Small intestine (tissue), 7 donors: Measurements from ENCODE around the gene ADAMTSL3. TPM values are rescaled to one million over a fixed set of nuclear protein-coding genes. Genes with fewer than 3 reads are reported as not detected.

Source experiments
- DNase-seq, 2 donors: peaks; one replicate each; pipeline versions ENCODE4 v3.0.0 to v3.0.0-alpha.2; 2013
- FAIRE-seq: peaks from 2 replicates; lab custom pipeline; 2012; peaks lifted over from hg19 to GRCh38; lab: Jason Lieb, UNC
- H3K27ac ChIP-seq, 3 donors: one replicate each; pipeline ENCODE4 v1.5.1; 2013; ENCODE audit warnings: low read length in 2 of 3, mild to moderate bottlenecking in 2 of 3, control low read depth in 1 of 3, inconsistent platforms in 1 of 3, low read depth in 1 of 3, moderate library complexity in 1 of 3
- H3K27me3 ChIP-seq, 3 donors: one replicate each; pipeline ENCODE4 v1.6.1; 2013; ENCODE audit warnings: low read length in 3 of 3, inconsistent platforms in 1 of 3; ENCODE audit not compliant: control insufficient read depth in 3 of 3, insufficient read depth in 3 of 3
- H3K36me3 ChIP-seq, 3 donors: one replicate each; pipeline ENCODE4 v1.6.1; 2013; ENCODE audit warnings: low read length in 3 of 3, inconsistent platforms in 1 of 3, low read depth in 1 of 3, mild to moderate bottlenecking in 1 of 3, moderate library complexity in 1 of 3; ENCODE audit not compliant: control insufficient read depth in 3 of 3, insufficient read depth in 2 of 3
- H3K4me1 ChIP-seq, 3 donors: one replicate each; pipeline ENCODE4 v1.6.1; 2013; ENCODE audit warnings: low read length in 2 of 3, inconsistent platforms in 1 of 3, low read depth in 1 of 3, mild to moderate bottlenecking in 1 of 3, moderate library complexity in 1 of 3; ENCODE audit not compliant: control insufficient read depth in 3 of 3, insufficient read depth in 2 of 3
- H3K4me3 ChIP-seq, 3 donors: one replicate each; pipeline ENCODE4 v1.5.1; 2013; ENCODE audit warnings: low read length in 3 of 3, control low read depth in 1 of 3, inconsistent platforms in 1 of 3, low read depth in 1 of 3, mild to moderate bottlenecking in 1 of 3, moderate library complexity in 1 of 3
- H3K9me3 ChIP-seq, 2 donors: one replicate each; pipeline ENCODE4 v1.6.1; 2013; ENCODE audit warnings: low read depth in 1 of 2, low read length in 1 of 2; ENCODE audit not compliant: control insufficient read depth in 2 of 2, insufficient read depth in 1 of 2
- WGBS, 3 donors: extraction: QIAGEN DNeasy Blood & Tissue Kit; methylation state at CpG; one replicate each; pipeline ENCODE4 v1.1.7; 2013; 5-methylcytosine and 5-hydroxymethylcytosine counted together
- polyA plus RNA-seq, 4 donors: library from polyadenylated mRNA; stranded (reverse) in 3 of 4; unstranded in 1 of 4; fragments of 200-250 nt in 3 of 4; fragments of 120-200 nt in 1 of 4; gene quantifications; one replicate each; pipeline versions ENCODE4 v1.2.1 to v1.2.3, GENCODE V29; 2013
- donor health status: healthy with polysubstance abuse.
- donor health status: control.
- donor health status: control.
- donor health status: Bipolar disorder and iron deficiency.
- donor health status: healthy.

Gene ADAMTSL3
- polyA plus RNA-seq, 4 donors = 0.22 to 1.6 (median 0.93) TPM

DNA sequence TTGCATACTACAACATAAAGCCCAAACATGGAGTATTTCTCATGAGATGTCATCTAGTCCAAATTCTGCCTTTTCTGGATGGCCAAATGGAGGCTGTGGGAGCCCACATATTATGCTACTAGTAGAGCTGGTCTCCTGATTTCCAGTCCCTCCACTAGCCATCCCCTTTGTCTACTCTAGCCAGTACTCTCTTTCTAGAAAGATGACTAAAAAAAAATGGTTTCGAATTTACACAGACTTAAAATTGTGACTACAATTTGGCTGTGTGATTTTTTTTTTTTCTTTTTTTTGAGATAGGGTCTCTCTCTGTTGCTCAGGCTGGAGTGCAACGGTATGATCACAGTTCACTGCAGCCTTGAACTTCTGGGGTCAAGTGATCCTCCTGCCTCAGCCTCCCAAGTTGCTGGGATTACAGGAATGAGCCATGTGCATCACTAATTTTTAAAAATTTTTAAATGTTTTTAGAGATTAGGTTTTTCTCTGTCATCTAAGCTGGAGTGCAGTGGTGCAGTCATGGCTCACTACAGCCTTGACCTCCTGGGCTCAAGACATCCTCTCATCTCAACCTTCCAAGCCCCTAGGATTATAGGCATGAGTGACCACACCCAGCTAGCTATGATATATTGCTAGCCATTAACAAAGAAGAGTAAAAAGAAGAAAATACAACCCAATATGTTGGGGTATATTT, 273.9 kb downstream of the ADAMTSL3 start:
- Histone ChIP-seq H3K4me1 (no peaks in the 10 kb centered on the region), H3K36me3 (no peaks in the 10 kb centered on the region), H3K9me3 (no peaks in the 10 kb centered on the region), H3K27ac (no peak overlapping the region), H3K27me3 (no peaks in the 10 kb centered on the region), H3K4me3 (no peak overlapping the region)
- no peak for DNase-seq
- no peak for FAIRE-seq
- WGBS, 3 donors = 67 to 79% (median 67%) methylated on average over 2 of the region's 2 CpGs

DNA sequence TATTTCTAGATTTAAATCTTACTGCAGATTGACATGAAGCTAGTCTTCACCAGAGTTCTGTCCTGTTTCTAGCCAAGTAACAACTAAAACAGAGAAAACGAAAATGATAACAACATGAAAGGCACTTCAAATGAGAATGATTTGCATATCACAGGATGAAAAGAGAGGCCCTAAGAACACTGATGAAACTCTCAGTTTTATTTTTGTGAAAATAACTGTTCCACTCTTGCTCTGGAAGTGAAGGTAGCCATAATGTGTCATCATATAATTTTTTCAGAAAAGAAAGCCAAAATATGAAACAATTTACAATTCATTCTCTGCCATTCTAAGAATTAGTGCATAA, 274.4 kb downstream of the ADAMTSL3 start:
- H3K4me3 ChIP-seq = no peak overlapping the region
- DNase-seq = no peak
- no peaks in the 10 kb centered on the region for H3K4me1 ChIP-seq
- 24 to 67% (median 27%) methylated on average over 1 of the region's 1 CpG for WGBS, 3 donors
- no peaks in the 10 kb centered on the region for H3K27me3 ChIP-seq
- no peak overlapping the region for H3K27ac ChIP-seq
- no peak for FAIRE-seq
- H3K36me3 ChIP-seq = no peaks in the 10 kb centered on the region
- no peaks in the 10 kb centered on the region for H3K9me3 ChIP-seq

DNA sequence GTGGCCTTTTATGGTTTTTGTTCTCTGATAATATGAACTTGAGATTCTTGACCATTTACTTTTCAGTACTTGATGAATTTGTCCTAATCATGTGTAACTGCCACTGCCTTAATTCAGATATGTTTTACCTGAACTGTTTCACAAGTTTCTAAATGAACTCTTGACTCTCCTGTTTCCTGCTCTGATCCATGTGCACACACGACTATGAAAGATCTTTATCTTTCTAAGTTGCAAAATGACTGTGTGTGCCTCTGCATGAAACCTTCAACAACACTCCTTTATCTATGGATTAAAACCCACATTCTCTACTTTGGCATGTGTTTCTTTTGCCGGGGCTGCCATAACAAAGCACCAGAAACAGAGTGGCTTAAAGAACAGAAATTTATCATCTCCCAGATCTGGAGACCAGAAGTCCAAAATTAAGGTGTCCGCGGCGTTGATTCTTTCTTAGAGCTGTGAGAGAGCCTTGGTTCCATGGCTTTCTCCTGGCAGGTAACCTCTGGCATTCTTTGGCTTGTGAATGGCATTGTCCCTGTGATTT, 275.0 kb downstream of the ADAMTSL3 start:
- WGBS, 3 donors = 62 to 70% (median 66%) methylated on average over 5 of the region's 5 CpGs
- Histone ChIP-seq H3K9me3 (peaks cover 0 to 4% of the 10 kb centered on the region in 2 donors), H3K27ac (no peak overlapping the region), H3K4me1 (no peaks in the 10 kb centered on the region), H3K27me3 (no peaks in the 10 kb centered on the region), H3K4me3 (no peak overlapping the region), H3K36me3 (no peaks in the 10 kb centered on the region)
- FAIRE-seq = no peak
- DNase-seq = no peak

DNA sequence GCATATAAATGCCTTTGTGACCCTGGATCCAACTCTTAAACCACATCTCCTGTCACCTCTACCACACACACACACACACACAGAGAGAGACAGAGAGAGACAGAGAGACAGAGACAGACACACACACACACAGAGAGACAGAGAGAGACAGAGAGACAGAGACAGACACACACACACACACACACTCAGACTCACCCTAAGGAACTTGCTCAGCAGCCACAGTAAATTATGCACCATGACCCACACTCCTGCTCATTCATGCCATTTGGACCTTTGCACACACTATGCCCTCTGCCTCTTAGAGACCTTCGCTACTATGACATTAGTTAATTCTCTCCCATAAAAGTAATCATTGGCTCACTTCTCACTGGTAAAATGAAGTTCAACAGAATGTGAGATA, 275.7 kb downstream of the ADAMTSL3 start:
- no peak for FAIRE-seq
- peak in 1 of 2 donors; percentile 5 for DNase-seq
- H3K4me1 ChIP-seq = no peaks in the 10 kb centered on the region
- no peak overlapping the region for H3K27ac ChIP-seq
- no peaks in the 10 kb centered on the region for H3K36me3 ChIP-seq
- H3K27me3 ChIP-seq = no peaks in the 10 kb centered on the region
- no peak overlapping the region for H3K4me3 ChIP-seq
- WGBS, 3 donors = 46 to 84% (median 59%) methylated on average over 1 of the region's 1 CpG
- H3K9me3 ChIP-seq = peaks cover 0 to 7% of the 10 kb centered on the region in 2 donors

DNA sequence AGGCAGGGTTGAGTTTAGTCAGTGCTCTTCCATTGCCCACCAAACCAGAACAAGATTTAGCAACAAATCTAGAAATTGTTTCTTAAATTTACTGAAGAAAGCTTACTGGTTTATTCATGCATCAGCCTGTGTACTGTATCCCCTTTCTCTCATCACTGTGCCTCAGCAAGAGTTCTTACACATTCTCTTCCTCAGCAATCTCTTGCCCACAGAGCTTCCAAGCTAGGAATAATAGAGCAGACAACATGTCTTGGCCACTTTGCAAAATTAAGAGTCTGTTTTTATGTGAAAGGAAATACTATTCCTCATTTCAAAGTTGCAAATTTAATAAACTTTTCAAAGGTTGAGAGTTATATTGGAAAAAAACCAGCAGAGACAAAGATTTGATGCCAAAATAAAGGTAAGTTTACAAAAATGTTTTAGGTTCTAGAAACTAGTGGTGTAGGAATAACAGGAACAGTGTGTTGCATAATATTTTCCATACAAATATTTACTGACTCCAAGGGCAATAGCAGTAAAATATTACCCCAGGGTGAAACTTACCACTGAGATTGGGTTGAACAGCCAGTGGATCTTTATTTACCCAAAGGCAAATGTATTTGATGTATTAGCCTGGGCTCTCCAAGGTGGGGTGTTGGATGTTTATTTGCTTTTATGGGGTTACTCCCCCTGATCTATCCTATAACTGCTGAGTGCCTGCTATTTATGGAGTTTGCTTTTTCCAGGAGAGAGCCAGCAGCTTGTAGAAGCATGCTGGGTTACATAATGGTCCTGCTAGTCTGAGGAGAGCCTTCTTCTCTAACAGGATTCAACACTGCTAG, 276.7 kb downstream of the ADAMTSL3 start:
- Histone ChIP-seq H3K27me3 (no peaks in the 10 kb centered on the region), H3K9me3 (peaks cover 0 to 7% of the 10 kb centered on the region in 2 donors), H3K27ac (no peak overlapping the region), H3K4me1 (no peaks in the 10 kb centered on the region), H3K36me3 (no peaks in the 10 kb centered on the region), H3K4me3 (no peak overlapping the region)
- DNase-seq (peak in 1 of 2 donors; percentile 17), FAIRE-seq (no peak)

DNA sequence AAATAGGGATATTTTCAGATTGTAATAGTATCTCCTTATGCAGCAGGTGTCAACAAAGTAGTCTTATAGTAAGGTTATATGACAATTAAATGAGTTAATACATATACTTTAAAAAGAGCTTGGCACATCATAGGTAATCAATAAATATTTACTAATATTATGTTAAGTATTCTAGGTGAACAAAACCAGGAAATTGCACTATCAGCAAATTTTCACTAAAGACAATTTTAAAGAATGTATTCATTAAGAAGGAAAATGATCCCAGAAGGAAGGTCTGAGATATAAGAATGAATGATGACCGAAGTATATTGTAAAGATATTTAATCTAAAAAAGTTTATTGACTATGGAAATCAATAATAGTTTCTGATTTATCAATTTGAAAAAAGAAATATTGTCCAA, 281.9 kb downstream of the ADAMTSL3 start:
- no peak overlapping the region for H3K27ac ChIP-seq
- no peaks in the 10 kb centered on the region for H3K4me1 ChIP-seq
- 83 to 97% (median 87%) methylated on average over 1 of the region's 1 CpG for WGBS, 3 donors
- H3K27me3 ChIP-seq = no peaks in the 10 kb centered on the region
- no peak overlapping the region for H3K4me3 ChIP-seq
- no peaks in the 10 kb centered on the region for H3K36me3 ChIP-seq
- peaks cover 0 to 7% of the 10 kb centered on the region in 2 donors for H3K9me3 ChIP-seq
- FAIRE-seq (peak; percentile 49), DNase-seq (no peak)

DNA sequence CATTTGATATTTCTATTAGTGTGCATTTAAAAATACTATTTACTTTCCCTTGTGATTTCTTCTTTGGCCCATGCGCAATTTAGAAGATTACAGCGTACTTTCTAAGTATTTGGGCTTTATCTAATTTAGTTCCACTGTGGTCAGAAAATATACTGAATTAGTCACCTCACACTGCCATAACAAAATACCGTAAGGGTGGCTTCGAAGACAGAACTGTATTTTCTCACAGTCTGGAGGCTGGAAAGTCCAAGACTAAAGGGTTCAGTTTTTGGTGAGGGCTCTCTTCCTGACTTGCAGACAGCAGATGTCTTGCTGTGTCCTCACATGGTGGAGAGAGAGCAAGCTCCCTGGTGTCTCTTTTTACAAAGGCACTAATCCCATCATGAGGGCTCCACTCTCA, 286.2 kb downstream of the ADAMTSL3 start:
- FAIRE-seq = no peak
- Histone ChIP-seq H3K27ac (no peak overlapping the region), H3K4me1 (no peaks in the 10 kb centered on the region), H3K36me3 (no peaks in the 10 kb centered on the region), H3K4me3 (no peak overlapping the region), H3K27me3 (no peaks in the 10 kb centered on the region), H3K9me3 (no peaks in the 10 kb centered on the region)
- DNase-seq = no peak
- WGBS, 3 donors = 57 to 84% (median 82%) methylated on average over 4 of the region's 4 CpGs

DNA sequence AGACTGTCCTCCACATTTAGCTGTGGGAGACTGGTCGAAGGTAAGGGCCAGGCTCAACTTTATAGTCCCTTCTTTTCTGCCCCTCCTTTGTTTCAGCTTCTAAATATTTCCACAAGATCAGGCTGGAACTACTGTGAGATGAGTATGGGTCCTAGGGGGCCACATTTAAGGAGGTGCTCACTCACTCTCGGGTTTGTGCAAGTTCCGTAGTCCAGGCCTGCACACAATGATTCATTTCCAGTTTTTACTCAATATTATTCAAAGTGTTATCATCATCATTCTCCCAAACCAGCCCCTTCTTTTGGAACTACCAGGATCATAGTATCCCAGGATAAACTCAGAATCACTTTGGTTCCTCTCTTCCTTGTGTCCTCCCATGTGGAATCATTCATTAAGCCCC, 289.1 kb downstream of the ADAMTSL3 start:
- no peaks in the 10 kb centered on the region for H3K9me3 ChIP-seq
- 50 to 82% (median 68%) methylated on average over 3 of the region's 3 CpGs for WGBS, 3 donors
- FAIRE-seq = no peak
- H3K4me1 ChIP-seq = no peaks in the 10 kb centered on the region
- H3K4me3 ChIP-seq = no peak overlapping the region
- H3K27me3 ChIP-seq = no peaks in the 10 kb centered on the region
- no peak overlapping the region for H3K27ac ChIP-seq
- no peak for DNase-seq
- H3K36me3 ChIP-seq = no peaks in the 10 kb centered on the region
